DND-41 (cell line): ENCODE results near the gene GPR179.

ENCODE experiments used
- CTCF ChIP-seq: IDR thresholded peaks from 2 replicates; pipeline ENCODE4 v1.5.1; 2012; ENCODE audit warnings: borderline replicate concordance, low read length, moderate library complexity, mild to moderate bottlenecking; ENCODE audit not compliant: poor library complexity, severe bottlenecking; ENCODE audit errors: extremely low read depth
- EZH2 ChIP-seq: IDR thresholded peaks from 3 replicates; pipeline ENCODE4 v1.6.1; 2012; ENCODE audit warnings: borderline replicate concordance, low read depth, mild to moderate bottlenecking, moderate library complexity, low read length, inconsistent platforms; ENCODE audit not compliant: severe bottlenecking

GRCh38 chr17:38379448-38379847 lies 35.7 kb upstream of the GPR179 start:
- TF ChIP-seq CTCF (no peak), EZH2 (no peak)
